D721Med (cell line): ENCODE measurements around the gene LRP1B.

Experiments used
- DNase-seq: peaks from one replicate; pipeline ENCODE4 v3.0.0; 2011; ENCODE audit warnings: low spot score; ENCODE audit not compliant: insufficient read length
- FAIRE-seq: peaks from 2 replicates; lab custom pipeline; 2011; peaks lifted over from hg19 to GRCh38; lab: Jason Lieb, UNC
- TF ChIP-seq, protein P1 (sequence below): IDR thresholded peaks from 2 replicates; pipeline ENCODE4 v1.5.1; 2012; ENCODE audit warnings: mild to moderate bottlenecking, control low read depth; ENCODE audit not compliant: insufficient read depth; ENCODE audit errors: missing control alignments

Gene LRP1B

DNA sequence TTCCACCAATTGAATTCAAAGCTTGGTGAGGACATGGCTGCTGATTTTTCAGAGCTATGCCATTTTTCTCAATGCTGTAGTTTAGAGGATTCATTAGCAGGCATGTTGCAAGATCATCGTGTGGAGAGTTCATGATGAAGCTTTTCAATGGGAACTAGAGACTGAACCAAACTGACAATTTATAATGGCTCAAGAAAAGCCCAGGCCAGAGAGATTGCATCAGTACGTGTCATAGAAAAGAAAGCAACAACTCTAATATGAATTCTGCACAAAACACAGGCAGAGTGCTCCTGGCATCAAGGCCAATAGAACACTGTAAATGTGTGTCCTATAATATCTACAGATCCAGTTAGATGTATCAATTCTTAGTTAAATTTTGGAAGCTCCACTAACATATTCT lies 477.6 kb downstream of the LRP1B start:
- DNase-seq (no peak), FAIRE-seq (no peak)
- TF ChIP-seq, protein P1, sequence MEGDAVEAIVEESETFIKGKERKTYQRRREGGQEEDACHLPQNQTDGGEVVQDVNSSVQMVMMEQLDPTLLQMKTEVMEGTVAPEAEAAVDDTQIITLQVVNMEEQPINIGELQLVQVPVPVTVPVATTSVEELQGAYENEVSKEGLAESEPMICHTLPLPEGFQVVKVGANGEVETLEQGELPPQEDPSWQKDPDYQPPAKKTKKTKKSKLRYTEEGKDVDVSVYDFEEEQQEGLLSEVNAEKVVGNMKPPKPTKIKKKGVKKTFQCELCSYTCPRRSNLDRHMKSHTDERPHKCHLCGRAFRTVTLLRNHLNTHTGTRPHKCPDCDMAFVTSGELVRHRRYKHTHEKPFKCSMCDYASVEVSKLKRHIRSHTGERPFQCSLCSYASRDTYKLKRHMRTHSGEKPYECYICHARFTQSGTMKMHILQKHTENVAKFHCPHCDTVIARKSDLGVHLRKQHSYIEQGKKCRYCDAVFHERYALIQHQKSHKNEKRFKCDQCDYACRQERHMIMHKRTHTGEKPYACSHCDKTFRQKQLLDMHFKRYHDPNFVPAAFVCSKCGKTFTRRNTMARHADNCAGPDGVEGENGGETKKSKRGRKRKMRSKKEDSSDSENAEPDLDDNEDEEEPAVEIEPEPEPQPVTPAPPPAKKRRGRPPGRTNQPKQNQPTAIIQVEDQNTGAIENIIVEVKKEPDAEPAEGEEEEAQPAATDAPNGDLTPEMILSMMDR = no peak

DNA sequence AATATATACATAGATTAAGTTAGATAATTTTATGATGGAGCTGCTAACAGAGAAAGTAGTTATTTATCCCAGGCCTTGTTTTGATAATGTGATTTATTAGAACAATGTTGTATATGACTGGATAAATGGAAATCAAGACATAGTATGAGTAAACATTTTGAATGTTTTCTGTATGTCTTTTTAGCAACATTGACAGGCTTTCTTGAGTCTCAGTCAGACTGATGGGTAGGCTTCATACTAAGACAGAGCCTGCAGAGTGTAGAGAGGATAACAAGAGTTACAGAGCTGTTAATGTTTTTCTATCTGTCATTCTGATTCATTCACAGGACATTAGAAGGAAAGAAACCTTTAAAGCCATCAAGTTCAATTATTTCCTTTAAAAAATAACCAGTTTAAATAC lies 478.5 kb downstream of the LRP1B start:
- TF ChIP-seq, protein P1 = no peak
- FAIRE-seq (no peak), DNase-seq (no peak)

DNA sequence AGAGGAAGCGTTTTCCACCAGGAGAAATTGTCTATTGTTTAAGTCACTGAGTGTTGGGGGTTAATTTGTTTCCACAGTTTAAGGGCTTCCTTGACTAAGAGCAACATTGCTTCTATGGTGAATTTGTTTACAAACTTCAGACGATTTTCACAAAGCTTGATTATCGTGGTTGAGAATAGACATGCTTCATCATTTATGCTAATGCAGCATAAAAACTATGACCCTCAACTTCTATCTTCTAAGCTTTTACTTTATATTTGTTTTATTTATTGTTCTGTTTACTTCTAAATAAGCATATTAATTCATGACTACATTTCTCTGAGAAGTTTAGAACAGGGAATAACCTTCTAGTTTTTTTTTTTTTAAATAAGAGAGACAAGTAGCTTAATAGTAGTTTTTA lies 483.5 kb downstream of the LRP1B start:
- DNase-seq = no peak
- FAIRE-seq = no peak
- TF ChIP-seq, protein P1 = no peak

- TF ChIP-seq, protein P1 = no peak
- FAIRE-seq = no peak
- DNase-seq = no peak
Measured at GRCh38 chr2:141641462-141641861, 489.4 kb downstream of the LRP1B start.

DNA sequence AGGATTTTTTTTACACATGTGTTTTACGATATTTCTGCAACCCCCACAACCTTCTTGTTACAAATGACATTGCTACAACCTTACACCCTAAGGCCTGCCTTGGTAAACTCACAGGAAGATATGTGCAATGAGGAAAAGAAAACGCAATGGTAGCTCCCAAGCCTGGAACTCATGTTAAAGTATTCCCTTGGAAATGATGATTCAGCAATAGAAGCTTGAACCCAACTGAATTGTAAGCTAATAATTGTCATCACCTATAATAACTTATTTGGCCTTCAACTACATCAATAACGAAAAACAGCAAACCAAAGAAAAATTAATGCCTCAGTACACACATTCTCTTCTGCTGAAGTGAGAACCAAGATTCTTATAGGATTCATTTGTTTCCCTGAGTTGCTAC lies 491.0 kb downstream of the LRP1B start:
- DNase-seq = no peak
- no peak for FAIRE-seq
- TF ChIP-seq, protein P1 = no peak

GRCh38 chr2:141633132-141633531 lies 497.7 kb downstream of the LRP1B start:
- TF ChIP-seq, protein P1 = no peak
- FAIRE-seq = no peak
- DNase-seq = no peak

GRCh38 chr2:141630407-141630930 lies 500.3 kb downstream of the LRP1B start:
- TF ChIP-seq, protein P1 = no peak
- no peak for DNase-seq
- FAIRE-seq = no peak
